Liver (tissue), 3 donors: ENCODE data around the gene CATSPER3.

Experiments used
- CTCF ChIP-seq: fragments of 150-350 bp; IDR thresholded peaks from 2 replicates; pipeline ENCODE4 v1.5.1; 2017; ENCODE audit warnings: improper control_type of control experiment, low read depth, low read length; ENCODE audit not compliant: missing input control
- JUND ChIP-seq, 2 donors: IDR thresholded peaks; 2 replicates each; pipeline ENCODE4 v1.6.1; 2016; ENCODE audit warnings: antibody characterized with exemption in 2 of 2
- MAX ChIP-seq: IDR thresholded peaks from 2 replicates; pipeline ENCODE4 v1.6.1; 2016; ENCODE audit warnings: antibody characterized with exemption
- REST ChIP-seq: IDR thresholded peaks from 2 replicates; pipeline ENCODE4 v1.6.1; 2016; ENCODE audit warnings: antibody characterized with exemption, mild to moderate bottlenecking
- donor health status: healthy.
- donor health status: healthy.

- TF ChIP-seq CTCF (no peak), MAX (no peak), REST (no peak), JUND (IDR thresholded peaks at IDR 0.05) (no peak)
Measured at GRCh38 chr5:134957920-134958608, 9.6 kb upstream of the CATSPER3 start.
